HepG2 (cell line): ENCODE measurements around the gene CFAP43. TPM values are rescaled to one million over a fixed set of nuclear protein-coding genes. Genes with fewer than 3 reads are reported as not detected.

Source experiments
- ATAC-seq: fragments of 200-7000 bp; cut with Tn5 transposase; 3 replicates; pipeline ENCODE4 v1.9.1; 2020; ENCODE audit warnings: mild to moderate bottlenecking, moderate library complexity
- BruUV-seq: library from RNA; stranded (reverse); fragments of 400-500 nt; replicated peaks from 2 replicates; lab custom pipeline; 2021; lab: Mats Ljungman, UMichigan
- CTCF ChIA-PET: fragments of 300-600 bp; formaldehyde crosslinking; extraction: SDS; loops from one replicate; lab custom pipeline; 2021; ENCODE audit warnings: low total read pairs, inconsistent platforms, low intra/inter-chr PET ratio; lab: Yijun Ruan, JAX
- POLR2A ChIA-PET: fragments of 350-600 bp; sonication (Branson Sonifier 250); formaldehyde crosslinking; loops from one replicate; lab custom pipeline; 2020; ENCODE audit warnings: antibody characterized with exemption, inconsistent platforms; lab: Yijun Ruan, JAX
- DNase-seq: peaks from one replicate; pipeline ENCODE4 v3.0.0-alpha.2; 2015; ENCODE audit warnings: low spot score
- FAIRE-seq: peaks from 3 replicates; lab custom pipeline; 2011; peaks lifted over from hg19 to GRCh38; lab: Jason Lieb, UNC
- H2AFZ ChIP-seq: one replicate; pipeline ENCODE4 v1.6.1; 2011; ENCODE audit warnings: low read length, inconsistent platforms
- H3K27ac ChIP-seq: fragments of 300-600 bp; 3 replicates; pipeline ENCODE4 v1.8.0; 2011; ENCODE audit warnings: mixed run types, mild to moderate bottlenecking, mixed read lengths, low read length, inconsistent platforms; ENCODE audit not compliant: insufficient read depth; ENCODE audit errors: extremely low read length
- H3K27me3 ChIP-seq, 2 experiments: fragments of 200-600 bp in 1 of 2; 2 replicates in 1 of 2; 3 replicates in 1 of 2; pipeline versions ENCODE4 v1.6.0 to v1.8.0; 2011; ENCODE audit warnings: low read length in 2 of 2, mild to moderate bottlenecking in 2 of 2, moderate library complexity in 2 of 2, inconsistent platforms in 1 of 2; ENCODE audit not compliant: insufficient read depth in 2 of 2, control insufficient read depth in 1 of 2
- H3K36me3 ChIP-seq, 2 experiments: fragments of 200-600 bp in 1 of 2; replicated peaks in 1 of 2; 2 replicates in 1 of 2; 3 replicates in 1 of 2; pipeline versions ENCODE4 v1.5.1 to v1.8.0; 2011; ENCODE audit warnings: low read length in 2 of 2, inconsistent platforms in 1 of 2; ENCODE audit not compliant: insufficient read depth in 2 of 2, control insufficient read depth in 1 of 2
- H3K4me1 ChIP-seq: 2 replicates; pipeline ENCODE4 v1.5.1; 2012; ENCODE audit warnings: low read length, inconsistent platforms; ENCODE audit not compliant: insufficient read depth
- H3K4me2 ChIP-seq: 2 replicates; pipeline ENCODE4 v1.6.0; 2011; ENCODE audit warnings: low read depth, low read length, inconsistent platforms
- H3K4me3 ChIP-seq, 3 experiments: fragments of 200-600 bp in 1 of 3; sonication (generic), shearing (Covaris generic) in 1 of 3; replicated peaks in 1 of 3; 2 replicates each; pipeline ENCODE4 v1.5.1; 2011 to 2016; ENCODE audit warnings: low read length in 3 of 3, inconsistent platforms in 2 of 3, low read depth in 2 of 3, mild to moderate bottlenecking in 2 of 3, control low read depth in 1 of 3, mixed read lengths in 1 of 3; ENCODE audit not compliant: insufficient read depth in 1 of 3
- H3K79me2 ChIP-seq: one replicate; pipeline ENCODE4 v1.6.1; 2011; ENCODE audit warnings: low read length, inconsistent platforms; ENCODE audit not compliant: insufficient read depth
- H3K9ac ChIP-seq: 2 replicates; pipeline ENCODE4 v1.6.0; 2011; ENCODE audit warnings: mild to moderate bottlenecking, low read depth, low read length, inconsistent platforms; ENCODE audit not compliant: insufficient read depth
- H3K9me3 ChIP-seq: 2 replicates; pipeline ENCODE4 v1.5.1; 2012; ENCODE audit warnings: mild to moderate bottlenecking, low read length
- H4K20me1 ChIP-seq: 2 replicates; pipeline ENCODE4 v1.6.0; 2011; ENCODE audit warnings: inconsistent platforms, mild to moderate bottlenecking, low read length, moderate library complexity; ENCODE audit not compliant: insufficient read depth
- DNMT1 ChIP-seq: sonication (generic); formaldehyde crosslinking; IDR thresholded peaks from 2 replicates; pipeline ENCODE4 v1.5.1; 2020; ENCODE audit warnings: mild to moderate bottlenecking, missing genetic modification reagents
- DNMT3B ChIP-seq: conservative IDR thresholded peaks from 2 replicates; pipeline ENCODE4 v1.6.1; 2016; ENCODE audit warnings: missing biosample characterization, control low read depth
- ELF3 ChIP-seq: IDR thresholded peaks from 2 replicates; pipeline ENCODE4 v1.6.1; 2016; ENCODE audit warnings: missing genetic modification reagents, missing compliant biosample characterization
- HIVEP1 ChIP-seq: sonication (generic); formaldehyde crosslinking; IDR thresholded peaks from 2 replicates; pipeline ENCODE4 v1.4.0; 2020; ENCODE audit warnings: mild to moderate bottlenecking, missing genetic modification reagents
- HOXA7 ChIP-seq: sonication (generic); formaldehyde crosslinking; IDR thresholded peaks from 2 replicates; pipeline ENCODE4 v1.8.1; 2022; ENCODE audit warnings: mild to moderate bottlenecking, missing genetic modification reagents, moderate library complexity
- NFE2 ChIP-seq: sonication (generic); formaldehyde crosslinking; IDR thresholded peaks from 2 replicates; pipeline ENCODE4 v1.4.0; 2020; ENCODE audit warnings: missing genetic modification reagents
- SPEN ChIP-seq: sonication (generic); formaldehyde crosslinking; IDR thresholded peaks from 2 replicates; pipeline ENCODE4 v1.5.1; 2020; ENCODE audit warnings: low read depth, mild to moderate bottlenecking, missing genetic modification reagents
- ZMYM2 ChIP-seq: sonication (generic); formaldehyde crosslinking; IDR thresholded peaks from 2 replicates; pipeline ENCODE4 v1.8.0; 2022; ENCODE audit warnings: mild to moderate bottlenecking, missing genetic modification reagents
- ZNF251 ChIP-seq: sonication (generic); formaldehyde crosslinking; IDR thresholded peaks from 2 replicates; pipeline ENCODE4 v1.9.0; 2021; ENCODE audit warnings: mild to moderate bottlenecking, missing genetic modification reagents
- ZNF33B ChIP-seq: sonication (generic); formaldehyde crosslinking; IDR thresholded peaks from 2 replicates; pipeline ENCODE4 v1.5.1; 2020; ENCODE audit warnings: mild to moderate bottlenecking, missing genetic modification reagents
- WGBS: methylation state at CpG from one replicate; pipeline ENCODE4 v1.1.6; 2017; ENCODE audit warnings: low lambda C conversion rate; 5-methylcytosine and 5-hydroxymethylcytosine counted together
- in situ Hi-C: cut with HindIII; loops from 2 replicates; pipeline ENCODE4 v1.10.0; 2017; ENCODE audit warnings: low pct_unique_long_range_greater_than_20kb; ENCODE audit not compliant: extremely low pct_ligation_motif_present
- intact Hi-C: fragments of 100-400 bp; cut with micrococcal nuclease; formaldehyde crosslinking; loops from one replicate; pipeline ENCODE4 v1.10.0; 2022; ENCODE audit not compliant: unreplicated experiment
- polyA plus RNA-seq, 8 experiments: library from polyadenylated mRNA; depleted of rRNA in 3 of 8; stranded (reverse) in 7 of 8; unstranded in 1 of 8; fragments of >200 nt; fragmentation: Illumina TruSeq in 4 of 8; extraction: Trizol in 4 of 8; gene quantifications; 2 replicates each; pipeline versions ENCODE4 v1.2.1 to v1.2.3, GENCODE V29; 2011 to 2016; ENCODE audit warnings: low read depth in 4 of 8, missing spikeins in 1 of 8, mixed read lengths in 1 of 8; ENCODE audit not compliant: insufficient read depth in 1 of 8
- total RNA-seq, 5 experiments: library from RNA; depleted of rRNA; stranded (reverse); fragments of >200 nt; fragmentation: Illumina TruSeq; extraction: Trizol; gene quantifications; 2 replicates each; pipeline ENCODE4 v1.2.3, GENCODE V29; 2016; ENCODE audit warnings: low read depth in 1 of 5
- TF ChIP-seq, protein P1 (sequence below): sonication (generic); formaldehyde crosslinking; conservative IDR thresholded peaks from 2 replicates; pipeline ENCODE4 v1.8.1; 2023; ENCODE audit warnings: missing genetic modification reagents
- TF ChIP-seq, protein P2 (sequence below): sonication (generic); formaldehyde crosslinking; IDR thresholded peaks from 2 replicates; pipeline ENCODE4 v1.8.1; 2022; ENCODE audit warnings: mild to moderate bottlenecking, missing genetic modification reagents
- TF ChIP-seq, protein P3 (sequence below): sonication (generic); formaldehyde crosslinking; IDR thresholded peaks from 2 replicates; pipeline ENCODE4 v1.5.1; 2020; ENCODE audit warnings: missing genetic modification reagents, mild to moderate bottlenecking, borderline replicate concordance
- TF ChIP-seq, protein P4 (sequence below): sonication (generic); formaldehyde crosslinking; IDR thresholded peaks from 2 replicates; pipeline ENCODE4 v1.5.0; 2020; ENCODE audit warnings: mild to moderate bottlenecking, missing genetic modification reagents, moderate library complexity
- TF ChIP-seq, protein P5 (sequence below): sonication (generic); formaldehyde crosslinking; IDR thresholded peaks from 2 replicates; pipeline ENCODE4 v1.4.0; 2020; ENCODE audit warnings: missing genetic modification reagents, borderline replicate concordance

The CFAP43 gene
- total and polyA plus RNA-seq, 2 of the 13 experiments (the other 11 are each of a cell fraction or from before 2014, with no cell fraction given): 0.24 to 0.38 TPM

DNA sequence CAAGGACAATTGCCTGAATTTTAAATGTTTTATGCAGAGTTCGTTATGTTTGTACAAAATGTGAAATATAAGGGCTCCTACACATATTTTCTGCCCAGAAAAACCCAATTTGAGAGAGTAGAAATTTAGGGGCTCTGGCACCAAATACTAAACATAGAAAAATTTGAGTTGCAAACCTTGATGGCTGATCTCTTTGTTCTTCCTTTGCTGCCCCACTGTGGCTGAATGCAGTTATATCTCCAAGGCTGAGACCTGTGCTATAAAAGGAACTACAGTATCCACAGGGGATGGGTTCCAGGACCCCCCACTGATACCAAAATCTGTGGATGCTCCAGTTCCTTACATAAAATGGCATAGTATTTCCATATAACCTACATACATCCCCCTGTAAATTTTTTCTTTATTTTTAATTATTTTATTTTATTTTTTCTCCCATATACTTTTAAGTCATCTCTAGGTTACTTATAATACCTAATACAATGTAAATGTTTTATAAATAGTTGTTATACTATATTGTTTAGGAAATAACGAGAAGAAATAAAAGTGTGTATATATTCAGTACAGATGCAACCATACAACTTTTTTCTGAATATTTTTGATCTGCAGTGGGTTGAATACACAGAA, 22.5 kb downstream of the CFAP43 start:
- 1% methylated on average over 2 of the region's 2 CpGs for WGBS
- peak; percentile 72 for FAIRE-seq
- H2AFZ ChIP-seq: no peak overlapping the region
- H3K9me3 ChIP-seq: no peaks in the 10 kb centered on the region
- H3K9ac ChIP-seq: no peak overlapping the region
- ChIA-PET CTCF (interaction anchor here (1.3 to 2.3 kb wide), 2 partner anchors 164 to 227 kb away, joined by 3 to 13 read pairs; no protein-coding TSS in a partner anchor), POLR2A (interaction anchor here (0.9 kb wide), 1 partner anchor 129 kb away, joined by 3 read pairs; the partner anchor contains the start of gene ITPRIP)
- no peak overlapping the region for H3K27ac ChIP-seq
- peak; percentile 27 for DNase-seq
- H3K36me3 ChIP-seq: no peaks in the 10 kb centered on the region
- intact Hi-C loops: loop anchor here (1.0 to 5.0 kb wide), 3 partner anchors 87 to 321 kb away; partner anchors contain the start of gene SFR1
- peak; percentile 77 for ATAC-seq
- H3K79me2 ChIP-seq: no peaks in the 10 kb centered on the region
- H3K4me3 ChIP-seq: no peak overlapping the region
- no peaks in the 10 kb centered on the region for H3K4me1 ChIP-seq
- no peaks in the 10 kb centered on the region for H3K27me3 ChIP-seq
- H3K4me2 ChIP-seq: no peak overlapping the region
- in situ Hi-C loops: loop anchor here (5.0 kb wide), 1 partner anchor 162 kb away; no protein-coding TSS in a partner anchor
- BruUV-seq: no TSS peak
- no peaks in the 10 kb centered on the region for H4K20me1 ChIP-seq
- TF ChIP-seq, protein P1, sequence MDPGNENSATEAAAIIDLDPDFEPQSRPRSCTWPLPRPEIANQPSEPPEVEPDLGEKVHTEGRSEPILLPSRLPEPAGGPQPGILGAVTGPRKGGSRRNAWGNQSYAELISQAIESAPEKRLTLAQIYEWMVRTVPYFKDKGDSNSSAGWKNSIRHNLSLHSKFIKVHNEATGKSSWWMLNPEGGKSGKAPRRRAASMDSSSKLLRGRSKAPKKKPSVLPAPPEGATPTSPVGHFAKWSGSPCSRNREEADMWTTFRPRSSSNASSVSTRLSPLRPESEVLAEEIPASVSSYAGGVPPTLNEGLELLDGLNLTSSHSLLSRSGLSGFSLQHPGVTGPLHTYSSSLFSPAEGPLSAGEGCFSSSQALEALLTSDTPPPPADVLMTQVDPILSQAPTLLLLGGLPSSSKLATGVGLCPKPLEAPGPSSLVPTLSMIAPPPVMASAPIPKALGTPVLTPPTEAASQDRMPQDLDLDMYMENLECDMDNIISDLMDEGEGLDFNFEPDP (CRISPR knock-in tag): no peak
- no peak for TF ChIP-seq HIVEP1 (CRISPR knock-in tag)
- no peak for TF ChIP-seq ZNF33B (CRISPR knock-in tag)
- no peak for TF ChIP-seq ZMYM2 (CRISPR knock-in tag)
- no peak for TF ChIP-seq HOXA7 (CRISPR knock-in tag)
- no peak for TF ChIP-seq ZNF251 (CRISPR knock-in tag)
- TF ChIP-seq DNMT1 (CRISPR knock-in tag): no peak
- TF ChIP-seq ELF3 (CRISPR knock-in tag): no peak
- no peak for TF ChIP-seq SPEN (CRISPR knock-in tag)
- TF ChIP-seq, protein P2, sequence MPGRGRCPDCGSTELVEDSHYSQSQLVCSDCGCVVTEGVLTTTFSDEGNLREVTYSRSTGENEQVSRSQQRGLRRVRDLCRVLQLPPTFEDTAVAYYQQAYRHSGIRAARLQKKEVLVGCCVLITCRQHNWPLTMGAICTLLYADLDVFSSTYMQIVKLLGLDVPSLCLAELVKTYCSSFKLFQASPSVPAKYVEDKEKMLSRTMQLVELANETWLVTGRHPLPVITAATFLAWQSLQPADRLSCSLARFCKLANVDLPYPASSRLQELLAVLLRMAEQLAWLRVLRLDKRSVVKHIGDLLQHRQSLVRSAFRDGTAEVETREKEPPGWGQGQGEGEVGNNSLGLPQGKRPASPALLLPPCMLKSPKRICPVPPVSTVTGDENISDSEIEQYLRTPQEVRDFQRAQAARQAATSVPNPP (CRISPR knock-in tag): no peak
- TF ChIP-seq NFE2 (CRISPR knock-in tag): no peak
- no peak for TF ChIP-seq DNMT3B (CRISPR knock-in tag)
- TF ChIP-seq, protein P3, sequence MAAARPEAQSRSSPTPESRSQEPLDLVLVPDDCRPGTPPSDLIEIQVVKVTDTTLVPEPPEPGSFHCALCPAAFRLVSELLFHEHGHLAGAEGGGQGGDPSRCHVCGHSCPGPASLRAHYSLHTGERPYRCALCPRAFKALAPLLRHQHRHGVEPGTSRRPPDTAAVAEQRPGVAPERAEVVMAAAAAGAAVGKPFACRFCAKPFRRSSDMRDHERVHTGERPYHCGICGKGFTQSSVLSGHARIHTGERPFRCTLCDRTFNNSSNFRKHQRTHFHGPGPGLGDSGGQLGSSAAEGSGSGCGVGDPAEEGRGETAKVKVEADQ (CRISPR knock-in tag): no peak
- TF ChIP-seq, protein P4, sequence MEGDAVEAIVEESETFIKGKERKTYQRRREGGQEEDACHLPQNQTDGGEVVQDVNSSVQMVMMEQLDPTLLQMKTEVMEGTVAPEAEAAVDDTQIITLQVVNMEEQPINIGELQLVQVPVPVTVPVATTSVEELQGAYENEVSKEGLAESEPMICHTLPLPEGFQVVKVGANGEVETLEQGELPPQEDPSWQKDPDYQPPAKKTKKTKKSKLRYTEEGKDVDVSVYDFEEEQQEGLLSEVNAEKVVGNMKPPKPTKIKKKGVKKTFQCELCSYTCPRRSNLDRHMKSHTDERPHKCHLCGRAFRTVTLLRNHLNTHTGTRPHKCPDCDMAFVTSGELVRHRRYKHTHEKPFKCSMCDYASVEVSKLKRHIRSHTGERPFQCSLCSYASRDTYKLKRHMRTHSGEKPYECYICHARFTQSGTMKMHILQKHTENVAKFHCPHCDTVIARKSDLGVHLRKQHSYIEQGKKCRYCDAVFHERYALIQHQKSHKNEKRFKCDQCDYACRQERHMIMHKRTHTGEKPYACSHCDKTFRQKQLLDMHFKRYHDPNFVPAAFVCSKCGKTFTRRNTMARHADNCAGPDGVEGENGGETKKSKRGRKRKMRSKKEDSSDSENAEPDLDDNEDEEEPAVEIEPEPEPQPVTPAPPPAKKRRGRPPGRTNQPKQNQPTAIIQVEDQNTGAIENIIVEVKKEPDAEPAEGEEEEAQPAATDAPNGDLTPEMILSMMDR (CRISPR knock-in tag): peak; percentile 66
- TF ChIP-seq, protein P5, sequence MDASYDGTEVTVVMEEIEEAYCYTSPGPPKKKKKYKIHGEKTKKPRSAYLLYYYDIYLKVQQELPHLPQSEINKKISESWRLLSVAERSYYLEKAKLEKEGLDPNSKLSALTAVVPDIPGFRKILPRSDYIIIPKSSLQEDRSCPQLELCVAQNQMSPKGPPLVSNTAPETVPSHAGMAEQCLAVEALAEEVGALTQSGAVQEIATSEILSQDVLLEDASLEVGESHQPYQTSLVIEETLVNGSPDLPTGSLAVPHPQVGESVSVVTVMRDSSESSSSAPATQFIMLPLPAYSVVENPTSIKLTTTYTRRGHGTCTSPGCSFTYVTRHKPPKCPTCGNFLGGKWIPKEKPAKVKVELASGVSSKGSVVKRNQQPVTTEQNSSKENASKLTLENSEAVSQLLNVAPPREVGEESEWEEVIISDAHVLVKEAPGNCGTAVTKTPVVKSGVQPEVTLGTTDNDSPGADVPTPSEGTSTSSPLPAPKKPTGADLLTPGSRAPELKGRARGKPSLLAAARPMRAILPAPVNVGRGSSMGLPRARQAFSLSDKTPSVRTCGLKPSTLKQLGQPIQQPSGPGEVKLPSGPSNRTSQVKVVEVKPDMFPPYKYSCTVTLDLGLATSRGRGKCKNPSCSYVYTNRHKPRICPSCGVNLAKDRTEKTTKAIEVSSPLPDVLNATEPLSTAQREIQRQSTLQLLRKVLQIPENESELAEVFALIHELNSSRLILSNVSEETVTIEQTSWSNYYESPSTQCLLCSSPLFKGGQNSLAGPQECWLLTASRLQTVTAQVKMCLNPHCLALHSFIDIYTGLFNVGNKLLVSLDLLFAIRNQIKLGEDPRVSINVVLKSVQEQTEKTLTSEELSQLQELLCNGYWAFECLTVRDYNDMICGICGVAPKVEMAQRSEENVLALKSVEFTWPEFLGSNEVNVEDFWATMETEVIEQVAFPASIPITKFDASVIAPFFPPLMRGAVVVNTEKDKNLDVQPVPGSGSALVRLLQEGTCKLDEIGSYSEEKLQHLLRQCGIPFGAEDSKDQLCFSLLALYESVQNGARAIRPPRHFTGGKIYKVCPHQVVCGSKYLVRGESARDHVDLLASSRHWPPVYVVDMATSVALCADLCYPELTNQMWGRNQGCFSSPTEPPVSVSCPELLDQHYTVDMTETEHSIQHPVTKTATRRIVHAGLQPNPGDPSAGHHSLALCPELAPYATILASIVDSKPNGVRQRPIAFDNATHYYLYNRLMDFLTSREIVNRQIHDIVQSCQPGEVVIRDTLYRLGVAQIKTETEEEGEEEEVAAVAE: no peak
